ENCODE data around the gene EPHA5.

DNA sequence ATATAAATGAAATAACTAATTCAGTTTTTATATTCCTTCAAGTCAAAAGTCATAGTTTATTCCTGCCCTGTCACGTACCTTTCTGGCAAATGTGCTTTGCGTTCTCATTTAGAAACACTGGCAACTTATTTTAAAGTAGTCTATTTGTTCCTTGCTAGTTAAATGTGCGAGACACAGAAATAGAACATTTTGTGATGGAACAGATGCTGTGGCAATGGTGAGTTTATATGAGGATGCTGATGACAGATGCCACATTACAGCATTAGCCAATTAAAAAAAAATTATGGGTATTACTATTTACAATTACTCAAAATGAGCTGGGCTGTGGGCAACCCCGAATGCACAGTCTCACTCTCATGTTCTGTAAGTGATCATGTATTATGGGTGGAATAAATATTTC is 26.1 kb upstream of the EPHA5 start:
- TF ChIP-seq ZNF626 (tag by site-specific recombination; IDR thresholded peaks at IDR 0.05) = no peak
- no peak for TF ChIP-seq ZNF629 (tag by site-specific recombination; IDR thresholded peaks at IDR 0.05)
- no peak for TF ChIP-seq TCF7L2 (IDR thresholded peaks at IDR 0.05; ENCODE audit: borderline replicate concordance, low read depth, low read length)
- TF ChIP-seq ZNF24 (tag by site-specific recombination; IDR thresholded peaks at IDR 0.05) = no peak
- TF ChIP-seq ZFHX2 (tag by site-specific recombination; conservative IDR thresholded peaks at IDR 0.05) = no peak

Data from HEK293 (cell line).